Stimulated activated CD4-positive, alpha-beta T cell treated with anti-CD3 and anti-CD28 coated beads, Interleukin-4, amount 100 ng/mL, for 4 hours (primary cell): ENCODE results near the gene STX8.
"Not testable (repeated sequence)": the region's sequence is repeated elsewhere in the genome, so short reads cannot be mapped to it uniquely, and the experiment has no call there.

Source experiments
- DNase-seq, 2 experiments: peaks; one replicate each; pipeline ENCODE4 v3.0.0-alpha.2; 2020

Gene STX8

DNA sequence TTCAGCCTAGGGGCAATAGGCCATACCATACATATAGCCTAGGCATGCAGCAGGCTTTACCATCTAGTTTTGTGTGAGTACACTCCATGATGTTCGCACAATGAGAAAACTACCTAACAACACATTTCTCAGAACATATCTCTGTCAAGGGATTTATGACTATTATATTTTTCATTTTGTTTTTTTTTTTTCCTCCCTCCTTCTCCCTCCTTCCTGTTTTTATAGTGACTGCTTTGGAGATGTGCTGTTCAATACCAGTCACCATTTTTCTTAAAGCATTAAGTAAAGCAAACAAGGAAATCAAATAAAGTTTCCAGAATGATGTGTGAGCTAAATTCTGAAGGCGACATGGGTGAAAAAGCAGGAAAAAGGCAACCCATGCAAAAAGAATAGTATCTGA is 194.6 kb downstream of the STX8 start:
- DNase-seq, result no peak

DNA sequence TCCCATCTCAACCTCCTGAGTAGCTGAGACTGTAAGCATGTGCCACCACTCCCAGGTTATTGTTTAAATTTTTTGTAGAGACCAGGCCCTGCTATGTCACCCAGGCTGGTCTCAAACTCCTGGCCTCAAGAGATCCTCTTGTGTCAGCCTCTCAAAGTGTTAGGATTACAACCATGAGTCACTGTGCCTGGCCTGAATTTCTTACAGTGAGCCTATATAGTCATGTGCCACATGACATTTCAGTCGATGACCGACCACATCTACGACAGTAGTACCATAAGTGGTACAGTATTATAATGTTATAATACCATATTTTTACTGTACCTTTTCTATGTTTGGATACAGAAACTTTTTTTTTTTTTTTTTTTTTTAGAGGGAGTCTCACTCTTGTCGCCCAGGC is 195.3 kb downstream of the STX8 start:
- DNase-seq, result no peak

DNA sequence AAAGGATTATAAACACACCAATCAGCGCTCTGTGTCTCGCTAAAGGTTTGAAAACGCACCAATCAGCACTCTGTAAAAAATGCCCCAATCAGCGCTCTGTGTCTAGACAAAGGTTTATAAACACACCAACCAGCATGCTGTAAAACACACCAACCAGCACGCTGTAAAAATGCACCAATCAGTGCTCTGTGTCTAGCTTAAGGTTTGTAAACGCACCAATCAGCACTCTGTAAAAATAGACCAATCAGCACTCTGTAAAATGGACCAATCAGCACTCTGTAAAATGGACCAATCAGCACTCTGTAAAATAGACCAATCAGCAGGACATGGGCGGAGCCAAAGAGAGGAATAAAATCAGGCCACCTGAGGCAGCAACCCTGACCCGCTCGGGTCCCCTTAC is 199.4 kb downstream of the STX8 start:
- not testable (repeated sequence) for DNase-seq

DNA sequence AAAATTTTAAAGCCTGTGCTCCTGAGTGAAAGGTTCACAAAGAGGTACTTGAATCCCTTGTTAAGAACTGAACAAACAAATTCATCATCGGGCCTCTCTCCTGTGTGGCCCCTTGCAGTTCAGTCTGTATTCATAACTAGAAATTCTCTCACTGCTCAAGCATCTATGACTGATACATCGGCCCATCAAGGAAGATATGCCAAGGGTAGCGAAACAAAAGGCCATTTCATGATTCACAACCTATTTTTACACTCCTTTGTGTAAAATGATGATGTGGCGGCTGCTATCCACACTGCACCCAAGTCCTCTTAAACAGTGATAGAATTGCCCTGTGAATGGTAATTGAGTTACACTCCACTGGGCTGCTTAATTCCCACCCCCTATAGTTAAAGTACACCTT is 204.6 kb downstream of the STX8 start:
- no peak for DNase-seq

DNA sequence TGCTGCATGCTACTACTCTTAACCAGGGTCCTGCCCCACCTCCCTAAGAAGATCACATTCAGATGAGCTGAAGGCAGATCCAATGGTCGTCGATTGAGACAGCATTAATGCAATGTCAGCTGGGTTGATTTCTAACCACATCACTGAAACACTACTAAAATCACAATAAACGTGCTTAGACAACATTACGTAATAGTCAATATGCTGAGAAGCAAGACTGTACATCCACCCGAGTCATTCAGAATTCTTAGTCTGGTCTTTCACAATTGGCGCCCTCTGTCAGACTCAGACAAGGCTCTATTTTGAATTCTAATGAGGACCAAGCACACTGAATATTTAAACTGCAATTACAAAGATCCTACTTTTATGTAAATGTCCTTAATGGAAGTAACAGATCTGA is 205.2 kb downstream of the STX8 start:
- no peak for DNase-seq

DNA sequence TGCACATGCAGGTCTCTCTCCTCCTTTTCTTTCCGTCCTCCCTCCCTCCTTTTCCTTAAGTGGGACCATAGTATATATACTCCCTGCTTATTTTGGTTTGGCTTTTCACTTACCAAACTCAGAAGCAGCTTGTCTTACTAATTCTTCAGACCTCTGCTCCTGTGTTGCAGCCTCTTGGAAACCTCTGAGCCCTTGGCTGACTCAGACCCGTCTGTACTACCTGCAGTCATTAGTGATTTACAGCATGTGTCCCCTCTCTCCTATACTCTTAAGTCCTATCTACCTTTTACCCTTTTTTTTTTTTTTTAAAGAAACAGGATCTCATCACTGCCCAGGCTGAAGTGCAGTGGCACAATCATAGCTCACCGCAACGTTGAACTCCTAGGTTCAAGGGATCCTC is 207.0 kb downstream of the STX8 start:
- no peak for DNase-seq

DNA sequence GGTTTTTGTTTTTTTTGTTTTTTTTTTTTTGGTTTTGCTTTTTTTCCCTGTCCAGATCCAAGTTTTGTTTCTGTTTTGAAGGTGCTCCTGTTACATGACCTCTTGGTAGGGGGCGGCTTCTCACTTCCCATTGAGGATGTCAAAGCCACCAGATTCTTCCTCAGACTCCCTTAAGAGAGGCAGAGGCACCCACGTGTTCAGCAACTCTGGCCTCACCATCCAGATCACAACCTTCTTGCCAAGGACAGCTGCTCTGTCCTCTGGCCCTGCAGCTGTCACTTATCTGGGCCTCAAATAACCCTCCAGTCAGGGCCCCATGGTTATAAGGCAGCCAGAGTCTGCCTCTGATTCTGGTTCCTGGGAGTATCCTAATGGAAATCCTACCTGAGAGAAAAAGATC is 208.5 kb downstream of the STX8 start:
- DNase-seq, result no peak

DNA sequence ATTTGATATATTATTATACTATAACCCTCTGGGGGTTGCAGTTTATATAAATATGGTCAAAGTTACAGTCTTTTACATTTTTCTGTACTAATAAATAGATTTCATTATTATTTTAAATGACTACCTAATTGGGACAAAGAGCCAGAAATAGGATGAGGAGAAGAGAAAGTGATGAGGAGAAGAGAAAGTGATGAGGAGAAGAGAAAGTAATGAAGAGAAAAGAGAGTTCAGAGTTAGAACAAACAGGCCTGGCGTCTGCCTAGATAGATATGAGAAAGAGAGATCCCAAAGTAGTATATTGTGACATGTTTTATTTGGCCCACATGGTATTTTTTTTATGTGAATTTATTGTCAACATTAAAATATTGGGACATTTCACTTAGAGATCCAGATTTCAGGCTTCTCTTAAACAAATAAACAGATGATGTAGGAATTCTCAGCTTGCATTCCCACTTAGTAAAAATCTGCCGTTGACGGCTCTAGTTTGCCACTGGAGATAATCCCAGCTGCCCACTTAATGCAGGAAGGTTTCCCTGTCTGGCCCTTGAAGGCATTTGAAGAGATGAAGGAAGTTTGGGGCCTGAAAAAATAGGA is 210.7 kb downstream of the STX8 start:
- DNase-seq, result no peak

DNA sequence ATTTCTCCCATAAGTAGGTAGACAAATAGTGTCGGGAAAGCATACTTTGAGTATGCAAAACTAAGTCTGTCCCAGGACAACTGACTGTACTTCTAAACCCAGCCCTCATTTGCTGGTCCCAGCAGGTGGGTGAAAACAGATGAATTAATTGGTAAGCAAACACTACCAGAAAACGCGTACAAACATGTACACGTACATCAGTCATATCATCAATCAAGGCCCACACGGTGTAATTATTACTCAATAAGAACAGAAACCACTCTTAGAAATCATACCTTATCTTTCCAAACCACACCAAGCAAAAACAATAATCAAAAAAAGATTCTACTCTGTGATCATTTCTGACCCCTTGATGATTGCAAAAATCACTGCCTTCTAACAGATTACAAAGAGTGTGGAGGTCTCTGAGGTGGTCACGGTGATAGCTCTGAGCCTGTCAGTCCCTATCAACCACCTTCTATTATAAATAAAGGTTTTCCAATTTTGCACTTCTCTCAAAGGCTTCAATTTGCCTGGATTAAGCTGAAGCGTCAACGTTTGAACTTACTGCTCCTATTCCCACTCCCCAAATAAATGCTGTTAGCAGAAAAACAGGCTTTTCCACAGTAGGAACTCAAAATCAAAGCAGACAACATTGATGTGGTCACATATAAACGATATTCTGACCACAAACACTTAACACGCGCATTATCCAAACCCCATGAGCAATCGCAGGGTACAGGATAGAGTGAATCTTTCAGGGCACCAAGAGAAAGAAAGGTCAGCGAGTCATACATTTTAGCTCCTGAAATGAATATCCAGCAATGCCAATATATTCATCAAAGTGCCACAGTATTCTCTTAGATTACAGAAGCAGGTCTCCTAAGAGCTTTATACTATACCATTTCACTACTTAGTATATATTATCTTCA is 211.9 kb downstream of the STX8 start:
- DNase-seq, result no peak

DNA sequence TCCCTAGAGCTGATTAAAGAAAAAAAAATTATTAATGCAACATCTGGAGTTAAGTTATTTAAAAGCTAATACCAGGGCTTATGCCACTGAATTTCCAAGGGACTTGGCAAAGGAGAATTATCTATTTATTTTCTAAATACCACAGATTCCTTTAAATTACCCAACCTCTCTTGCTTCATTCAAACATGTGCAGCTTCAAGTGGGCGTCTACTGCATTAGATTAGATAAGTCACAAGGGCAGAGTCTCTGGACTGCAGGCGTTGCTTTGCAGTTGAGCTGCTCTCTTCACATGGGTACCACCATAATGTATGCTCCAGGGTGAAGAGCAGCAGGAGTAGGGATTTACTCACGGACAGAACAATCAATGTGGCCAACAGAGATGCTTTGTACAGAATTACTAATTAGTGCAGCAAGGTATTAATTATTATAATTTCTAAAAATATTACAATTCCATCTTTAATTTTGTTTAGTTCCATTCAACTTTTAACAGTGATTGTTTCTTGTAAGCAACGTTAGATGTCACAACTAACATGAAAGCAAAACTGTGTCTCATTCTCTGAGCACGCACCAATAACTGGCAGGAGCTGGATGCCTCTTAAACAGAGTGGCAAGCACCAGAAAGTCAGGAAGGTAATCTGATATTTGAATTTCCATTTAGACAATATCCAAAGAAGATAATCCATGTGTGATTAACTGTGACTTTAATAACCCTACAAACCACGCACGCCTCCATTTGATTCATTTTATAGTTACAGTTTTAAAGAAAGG is 214.2 kb downstream of the STX8 start:
- no peak for DNase-seq

DNA sequence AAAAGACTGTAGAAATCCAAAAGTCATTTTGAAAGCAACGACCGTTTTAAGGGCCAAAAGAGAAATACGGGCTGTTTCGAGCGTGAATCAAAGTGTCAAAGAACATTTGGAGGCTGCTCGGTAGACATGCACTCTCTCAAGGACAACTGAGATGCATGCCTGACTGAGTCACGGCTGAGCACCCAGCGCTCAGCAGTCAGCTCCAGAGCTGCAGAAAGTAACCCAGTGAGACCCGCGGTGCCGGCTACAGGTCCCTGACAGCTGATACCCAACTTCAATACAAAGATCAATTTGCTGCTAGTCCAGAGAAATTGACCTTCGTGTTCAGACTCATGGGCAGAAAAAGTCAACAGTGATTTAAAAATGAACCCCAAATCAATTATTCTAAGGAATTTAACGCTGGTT is 214.9 kb downstream of the STX8 start:
- no peak for DNase-seq

DNA sequence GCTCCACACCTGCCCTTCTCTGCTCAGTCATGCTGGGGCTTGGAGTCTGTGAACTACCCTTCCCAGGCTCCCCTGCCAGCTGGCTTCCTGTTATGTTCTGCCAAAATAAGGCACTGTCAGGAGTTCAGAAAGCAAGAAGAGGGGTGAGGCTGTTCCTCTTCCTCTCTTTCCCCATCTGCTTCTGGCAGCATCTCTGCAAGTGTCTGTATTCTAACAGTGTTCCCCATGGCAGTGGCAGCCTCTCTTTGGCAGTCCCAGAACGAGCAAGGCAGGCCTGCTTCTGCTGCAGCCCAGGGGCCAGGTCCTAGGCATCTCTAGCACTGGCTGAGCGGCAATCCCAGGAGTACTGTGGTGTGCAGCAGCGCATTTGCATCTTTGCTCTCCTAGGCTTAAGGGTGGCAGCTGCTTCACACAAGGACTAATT is 219.1 kb downstream of the STX8 start:
- no peak for DNase-seq

DNA sequence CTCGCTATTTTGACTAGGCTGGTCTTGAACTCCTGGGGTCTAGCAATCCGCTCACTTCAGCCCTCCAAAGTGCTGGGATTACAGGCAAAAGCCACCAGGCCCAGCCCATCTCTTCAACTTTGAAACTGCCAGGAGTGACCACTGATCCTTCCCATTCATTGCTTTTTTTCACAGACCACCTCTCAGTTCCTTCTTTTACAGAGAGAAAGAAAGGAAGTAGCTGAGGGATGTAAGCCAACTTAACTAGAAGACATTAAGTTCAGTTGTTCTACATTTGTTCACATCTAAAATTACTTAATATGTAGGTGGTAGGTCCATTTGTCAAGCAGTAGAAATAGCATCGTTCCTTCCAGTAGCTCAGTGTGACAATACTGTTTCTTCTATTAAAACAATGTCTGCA is 219.8 kb downstream of the STX8 start:
- no peak for DNase-seq

DNA sequence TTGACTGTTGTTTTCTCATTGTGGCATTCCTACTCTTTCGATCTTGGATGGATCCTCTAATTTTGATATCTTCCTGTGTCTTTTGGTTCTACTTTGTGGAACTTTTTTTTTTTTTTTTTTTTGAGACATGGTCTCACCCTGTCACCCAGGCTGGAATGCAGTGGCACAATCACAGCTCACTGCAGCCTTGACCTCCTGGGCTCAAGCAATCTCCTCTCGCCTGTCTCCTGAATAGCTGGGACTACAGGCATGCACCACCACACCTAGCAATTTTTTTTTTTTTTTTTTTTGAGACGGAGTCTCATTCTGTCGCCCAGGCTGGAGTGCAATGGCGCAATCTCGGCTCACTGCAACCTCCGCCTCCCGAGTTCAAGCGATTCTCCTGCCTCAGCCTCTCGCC is 220.4 kb downstream of the STX8 start:
- not testable (repeated sequence) for DNase-seq

DNA sequence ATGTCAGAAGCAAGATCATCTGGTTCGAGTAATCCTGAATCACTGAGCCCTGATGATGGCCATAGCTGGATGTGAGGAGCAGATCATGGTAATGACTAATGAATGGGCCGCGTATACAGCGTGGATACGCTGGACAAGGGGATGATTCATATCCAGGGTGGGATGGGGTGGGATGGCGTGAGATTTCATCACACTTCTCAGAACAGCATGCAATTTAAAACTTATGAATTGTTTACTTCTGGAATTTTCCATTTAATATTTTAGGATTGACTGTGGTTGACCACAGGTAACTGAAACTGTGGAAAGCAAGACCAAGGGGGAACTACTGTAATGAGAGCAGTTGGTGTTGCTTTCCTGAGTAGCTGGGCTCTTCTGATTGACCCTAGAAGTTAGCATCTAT is 225.5 kb downstream of the STX8 start:
- DNase-seq, result no peak

DNA sequence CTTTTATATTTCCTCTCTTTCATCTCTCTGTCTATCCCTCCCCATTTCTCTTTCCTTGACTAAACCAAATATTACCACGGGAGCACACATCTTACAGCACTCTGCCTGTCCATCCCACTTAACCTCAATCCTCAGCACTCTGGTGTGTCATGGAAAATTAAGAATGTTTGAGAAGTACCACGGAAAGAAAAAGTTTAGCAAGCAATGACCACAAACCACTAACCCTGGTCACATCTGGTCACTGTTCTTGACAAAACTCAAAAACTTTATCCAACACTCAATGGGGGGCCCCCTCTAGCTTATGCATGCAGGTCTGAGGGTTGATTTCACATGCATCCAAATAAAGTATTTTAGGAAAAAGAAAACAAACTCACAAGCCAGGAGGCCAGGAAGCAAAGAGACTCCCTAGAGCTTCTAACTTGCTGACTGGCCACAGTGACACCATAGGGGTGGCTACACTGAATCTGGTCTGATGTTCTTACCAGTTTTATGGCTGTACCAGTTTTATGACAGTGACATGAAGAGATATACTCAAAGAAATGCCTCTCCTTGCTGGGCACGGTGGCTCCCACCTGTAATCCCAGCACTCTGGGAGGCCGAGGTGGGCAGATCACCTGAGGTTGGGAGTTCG is 229.2 kb downstream of the STX8 start:
- DNase-seq, result no peak

DNA sequence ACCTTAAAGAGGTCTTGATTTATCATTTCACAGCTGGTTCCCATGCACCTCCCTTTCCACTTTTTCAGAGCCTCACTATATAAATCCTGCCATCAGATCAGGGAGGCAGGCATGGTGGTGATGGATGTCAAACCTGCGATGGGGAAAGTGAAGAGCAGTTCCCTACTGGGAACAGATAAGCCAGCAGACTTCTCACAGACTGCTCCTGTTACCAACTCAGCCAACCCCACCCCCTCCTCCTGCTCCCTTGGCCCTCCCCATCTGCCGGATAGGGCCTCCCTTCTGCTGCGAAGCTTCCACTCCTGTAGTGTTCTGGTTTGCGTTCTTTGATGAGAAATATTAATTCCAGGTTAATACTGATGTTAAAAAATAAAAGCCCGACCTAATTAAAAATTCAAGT is 232.1 kb downstream of the STX8 start:
- no peak for DNase-seq

DNA sequence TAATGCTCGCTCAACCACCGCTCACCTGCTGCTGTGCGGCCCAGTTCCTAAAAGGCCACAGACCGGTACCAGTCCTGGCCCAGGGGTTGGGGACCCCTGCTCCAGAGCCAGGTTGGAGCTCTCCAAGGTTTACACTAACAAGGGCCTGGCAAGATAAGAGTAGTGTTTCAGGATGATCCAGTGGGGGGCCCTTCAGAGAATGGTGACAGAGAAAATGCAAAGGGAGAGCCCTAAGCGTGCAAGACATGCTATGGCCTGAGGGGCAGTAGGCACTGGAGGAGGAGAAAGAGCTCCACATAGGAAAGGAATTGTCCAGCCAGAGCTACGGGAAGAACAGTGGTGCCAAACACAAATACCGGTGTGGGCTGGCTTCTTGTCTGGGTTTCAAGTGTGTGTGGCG is 233.4 kb downstream of the STX8 start:
- no peak for DNase-seq

DNA sequence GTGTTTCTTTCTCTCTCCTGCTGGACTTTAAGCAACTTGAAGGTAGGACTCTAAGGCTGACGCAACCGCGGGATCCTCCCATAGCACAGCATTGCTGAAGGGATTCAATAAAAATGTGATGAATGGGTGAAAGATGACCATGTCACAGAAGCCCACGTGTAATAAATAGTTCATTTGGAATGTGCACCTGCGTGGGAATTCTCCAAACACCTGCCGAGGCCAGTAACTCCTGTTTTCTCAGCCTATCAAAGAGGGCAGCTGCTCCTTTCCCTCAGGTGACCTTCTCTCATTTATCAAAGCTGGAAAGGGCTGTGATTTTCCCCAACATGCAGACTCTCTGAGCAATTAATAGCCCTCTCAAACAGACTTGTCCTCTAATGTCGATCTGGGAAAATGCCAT is 235.7 kb downstream of the STX8 start:
- DNase-seq, result no peak

DNA sequence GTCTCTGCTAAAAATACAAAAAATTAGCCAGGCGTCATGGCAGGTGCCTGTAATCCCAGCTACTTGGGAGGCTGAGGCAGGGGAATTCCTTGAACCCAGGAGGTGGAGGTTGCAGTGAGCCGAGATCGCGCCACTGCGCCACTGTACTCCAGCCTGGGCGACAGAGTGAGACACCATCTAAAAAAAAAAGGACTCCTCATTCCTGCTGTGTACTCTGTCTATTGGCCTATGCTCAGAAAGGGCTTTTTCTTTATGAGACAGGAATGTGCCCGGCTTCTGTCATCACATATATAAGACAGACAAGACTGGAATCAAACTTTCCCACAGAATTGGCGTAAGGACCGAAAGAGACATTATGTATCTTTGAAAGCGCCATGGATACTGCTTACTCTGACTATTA is 236.1 kb downstream of the STX8 start:
- not testable (repeated sequence) for DNase-seq

DNA sequence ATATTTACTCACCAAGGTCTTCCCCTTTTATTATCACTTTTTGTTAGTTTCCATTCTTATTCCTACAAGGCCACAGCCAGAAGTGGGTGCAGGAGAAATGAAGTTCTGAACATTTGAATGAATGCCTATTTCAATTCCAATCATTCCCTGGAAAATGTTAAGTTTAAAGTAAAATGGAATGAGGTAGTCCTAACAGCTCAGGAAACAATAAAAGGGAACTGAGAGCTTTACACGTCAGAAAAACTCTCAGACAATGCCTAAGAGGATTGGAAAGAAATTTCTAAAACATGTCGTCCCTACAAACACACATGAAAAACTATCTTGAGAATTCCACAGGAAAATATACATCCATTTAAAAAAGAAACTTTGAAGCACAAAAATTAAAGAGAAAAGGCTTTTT is 238.8 kb downstream of the STX8 start:
- no peak for DNase-seq

DNA sequence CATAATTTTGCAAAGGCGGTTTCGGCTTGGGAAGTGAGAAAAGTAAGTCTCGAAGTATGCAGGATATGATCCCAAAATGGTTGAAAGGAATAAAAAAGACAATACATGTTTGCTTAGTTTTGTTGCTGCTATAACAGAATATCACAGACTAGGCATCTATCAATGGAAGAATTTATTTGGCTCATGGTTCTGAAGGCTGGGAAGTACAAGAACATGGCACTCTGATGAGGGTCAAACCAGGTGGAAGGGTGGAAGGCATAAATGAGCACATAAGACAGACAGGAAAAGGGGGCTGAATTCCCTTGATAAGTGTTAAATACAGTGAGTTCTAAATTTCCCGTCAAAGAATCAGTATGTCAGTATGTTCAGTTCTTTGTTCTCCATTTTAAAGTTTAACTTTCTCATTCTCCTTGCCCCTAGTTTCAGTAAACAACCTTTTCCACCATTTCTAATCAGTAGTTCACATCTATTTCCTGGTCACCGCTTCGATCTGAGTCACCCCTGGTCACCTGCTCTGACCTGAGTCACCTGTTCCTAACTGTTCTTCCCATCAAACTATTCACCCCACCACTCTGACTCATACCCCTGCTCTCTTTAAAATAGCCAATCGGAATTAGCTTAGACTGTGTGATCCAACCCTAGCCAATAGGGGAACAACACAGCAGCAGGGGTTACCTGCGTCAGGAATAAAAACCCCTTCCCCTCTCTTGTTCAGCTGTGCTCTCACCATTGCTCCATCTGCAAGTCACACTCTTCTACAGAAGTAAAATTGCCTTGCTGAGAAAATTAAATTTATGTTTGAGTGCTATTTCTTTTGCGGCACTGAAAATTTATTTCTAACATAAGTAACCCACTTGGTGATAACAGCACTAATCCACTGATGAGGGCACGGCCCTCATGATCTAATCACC is 240.8 kb downstream of the STX8 start:
- DNase-seq, result no peak
